ENCODE data around the gene LRRIQ1. TPM values are rescaled to one million over a fixed set of nuclear protein-coding genes. Genes with fewer than 3 reads are reported as not detected.

Gene LRRIQ1
- total RNA-seq, 1 experiment from 2014 or later: 5.2 TPM

DNA sequence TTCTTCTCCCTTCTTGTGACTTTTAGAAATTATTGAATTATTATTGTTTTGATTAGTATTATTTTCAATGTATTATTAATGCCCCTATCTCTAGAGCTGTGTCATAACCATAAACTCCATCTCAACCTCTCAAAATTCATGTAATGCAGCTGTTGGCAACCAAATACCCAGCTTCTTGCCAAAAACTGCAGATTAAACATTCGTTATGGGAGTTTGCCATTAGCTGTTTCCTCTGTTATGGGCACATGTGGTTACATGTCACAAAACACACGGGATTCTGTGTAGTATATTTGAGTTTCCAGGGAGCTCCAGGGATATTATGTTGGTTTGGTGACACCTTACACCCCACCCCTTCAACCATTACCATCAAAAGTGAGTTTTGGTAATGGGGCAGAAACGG lies 241.0 kb downstream of the LRRIQ1 start:
- Histone ChIP-seq H3K9me3 (ENCODE audit: insufficient read depth, low read depth) (no peaks in the 10 kb centered on the region), H3K4me2 (no peak overlapping the region), H4K20me1 (ENCODE audit: insufficient read depth) (no peaks in the 10 kb centered on the region), H3F3A (ENCODE audit: insufficient read depth, low read depth) (no peaks in the 10 kb centered on the region), H3K4me1 (replicated peaks; ENCODE audit: insufficient read depth) (no peaks in the 10 kb centered on the region), H3K9me2 (ENCODE audit: insufficient read depth) (no peaks in the 10 kb centered on the region), H3K4me3 (no peak overlapping the region), H3K36me3 (ENCODE audit: low read depth) (no peaks in the 10 kb centered on the region), H3K79me2 (ENCODE audit: low read depth) (no peaks in the 10 kb centered on the region), H3K27me3 (ENCODE audit: insufficient read depth, low read depth) (no peaks in the 10 kb centered on the region), H3K27ac (no peak overlapping the region), H2AFZ (no peak overlapping the region)
- no TSS peak for BruUV-seq (replicated peaks)
- ChIA-PET CTCF (no interaction called here), POLR2A (ENCODE audit: unreplicated experiment) (no interaction called here)
- intact Hi-C loops (cut with micrococcal nuclease; ENCODE audit: unreplicated experiment): no loop called here
- TF ChIP-seq EZH2 (IDR thresholded peaks at IDR 0.05; ENCODE audit: low read depth): no peak
- TF ChIP-seq, protein P1, sequence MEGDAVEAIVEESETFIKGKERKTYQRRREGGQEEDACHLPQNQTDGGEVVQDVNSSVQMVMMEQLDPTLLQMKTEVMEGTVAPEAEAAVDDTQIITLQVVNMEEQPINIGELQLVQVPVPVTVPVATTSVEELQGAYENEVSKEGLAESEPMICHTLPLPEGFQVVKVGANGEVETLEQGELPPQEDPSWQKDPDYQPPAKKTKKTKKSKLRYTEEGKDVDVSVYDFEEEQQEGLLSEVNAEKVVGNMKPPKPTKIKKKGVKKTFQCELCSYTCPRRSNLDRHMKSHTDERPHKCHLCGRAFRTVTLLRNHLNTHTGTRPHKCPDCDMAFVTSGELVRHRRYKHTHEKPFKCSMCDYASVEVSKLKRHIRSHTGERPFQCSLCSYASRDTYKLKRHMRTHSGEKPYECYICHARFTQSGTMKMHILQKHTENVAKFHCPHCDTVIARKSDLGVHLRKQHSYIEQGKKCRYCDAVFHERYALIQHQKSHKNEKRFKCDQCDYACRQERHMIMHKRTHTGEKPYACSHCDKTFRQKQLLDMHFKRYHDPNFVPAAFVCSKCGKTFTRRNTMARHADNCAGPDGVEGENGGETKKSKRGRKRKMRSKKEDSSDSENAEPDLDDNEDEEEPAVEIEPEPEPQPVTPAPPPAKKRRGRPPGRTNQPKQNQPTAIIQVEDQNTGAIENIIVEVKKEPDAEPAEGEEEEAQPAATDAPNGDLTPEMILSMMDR (conservative IDR thresholded peaks at IDR 0.05): no peak
- no peak for DNase-seq

- H3K4me2 ChIP-seq: no peak overlapping the region
- no peaks in the 10 kb centered on the region for H3K27me3 ChIP-seq (ENCODE audit: insufficient read depth, low read depth)
- no peak for TF ChIP-seq EZH2 (IDR thresholded peaks at IDR 0.05; ENCODE audit: low read depth)
- TF ChIP-seq, protein P1 (conservative IDR thresholded peaks at IDR 0.05): no peak
- no peaks in the 10 kb centered on the region for H3K9me2 ChIP-seq (ENCODE audit: insufficient read depth)
- CTCF ChIA-PET: no interaction called here
- no peaks in the 10 kb centered on the region for H3K4me1 ChIP-seq (replicated peaks; ENCODE audit: insufficient read depth)
- DNase-seq: no peak
- no peak overlapping the region for H2AFZ ChIP-seq
- intact Hi-C loops (cut with micrococcal nuclease; ENCODE audit: unreplicated experiment): no loop called here
- POLR2A ChIA-PET (ENCODE audit: unreplicated experiment): no interaction called here
- no peaks in the 10 kb centered on the region for H3F3A ChIP-seq (ENCODE audit: insufficient read depth, low read depth)
- no peaks in the 10 kb centered on the region for H3K9me3 ChIP-seq (ENCODE audit: insufficient read depth, low read depth)
- no peak overlapping the region for H3K27ac ChIP-seq
- no peaks in the 10 kb centered on the region for H4K20me1 ChIP-seq (ENCODE audit: insufficient read depth)
- no peaks in the 10 kb centered on the region for H3K36me3 ChIP-seq (ENCODE audit: low read depth)
- BruUV-seq (replicated peaks): no TSS peak
- H3K79me2 ChIP-seq (ENCODE audit: low read depth): no peaks in the 10 kb centered on the region
- no peak overlapping the region for H3K4me3 ChIP-seq
Measured at GRCh38 chr12:85277900-85278597, 241.9 kb downstream of the LRRIQ1 start.

GRCh38 chr12:85278598-85279448 lies 242.7 kb downstream of the LRRIQ1 start:
- no peak for DNase-seq
- H3K36me3 ChIP-seq (ENCODE audit: low read depth): no peaks in the 10 kb centered on the region
- no peaks in the 10 kb centered on the region for H4K20me1 ChIP-seq (ENCODE audit: insufficient read depth)
- no peak overlapping the region for H3K4me3 ChIP-seq
- H3K9me2 ChIP-seq (ENCODE audit: insufficient read depth): no peaks in the 10 kb centered on the region
- ChIA-PET CTCF (no interaction called here), POLR2A (ENCODE audit: unreplicated experiment) (no interaction called here)
- no peak for TF ChIP-seq EZH2 (IDR thresholded peaks at IDR 0.05; ENCODE audit: low read depth)
- H3K4me1 ChIP-seq (replicated peaks; ENCODE audit: insufficient read depth): no peaks in the 10 kb centered on the region
- no peak overlapping the region for H2AFZ ChIP-seq
- H3K27me3 ChIP-seq (ENCODE audit: insufficient read depth, low read depth): no peaks in the 10 kb centered on the region
- intact Hi-C loops (cut with micrococcal nuclease; ENCODE audit: unreplicated experiment): no loop called here
- BruUV-seq (replicated peaks): no TSS peak
- no peak overlapping the region for H3K27ac ChIP-seq
- no peaks in the 10 kb centered on the region for H3F3A ChIP-seq (ENCODE audit: insufficient read depth, low read depth)
- H3K79me2 ChIP-seq (ENCODE audit: low read depth): no peaks in the 10 kb centered on the region
- no peak overlapping the region for H3K4me2 ChIP-seq
- H3K9me3 ChIP-seq (ENCODE audit: insufficient read depth, low read depth): no peaks in the 10 kb centered on the region

All from PC-9 (cell line).